ENCODE data around the gene SLC26A11. TPM values are rescaled to one million over a fixed set of nuclear protein-coding genes. Genes with fewer than 3 reads are reported as not detected.

The SLC26A11 gene
- total RNA-seq, 3 donors from 2014 or later (not counting 1 experiment from before 2014, with no cell fraction given), result 33.9 to 37.6 (median 35.8) TPM

DNA sequence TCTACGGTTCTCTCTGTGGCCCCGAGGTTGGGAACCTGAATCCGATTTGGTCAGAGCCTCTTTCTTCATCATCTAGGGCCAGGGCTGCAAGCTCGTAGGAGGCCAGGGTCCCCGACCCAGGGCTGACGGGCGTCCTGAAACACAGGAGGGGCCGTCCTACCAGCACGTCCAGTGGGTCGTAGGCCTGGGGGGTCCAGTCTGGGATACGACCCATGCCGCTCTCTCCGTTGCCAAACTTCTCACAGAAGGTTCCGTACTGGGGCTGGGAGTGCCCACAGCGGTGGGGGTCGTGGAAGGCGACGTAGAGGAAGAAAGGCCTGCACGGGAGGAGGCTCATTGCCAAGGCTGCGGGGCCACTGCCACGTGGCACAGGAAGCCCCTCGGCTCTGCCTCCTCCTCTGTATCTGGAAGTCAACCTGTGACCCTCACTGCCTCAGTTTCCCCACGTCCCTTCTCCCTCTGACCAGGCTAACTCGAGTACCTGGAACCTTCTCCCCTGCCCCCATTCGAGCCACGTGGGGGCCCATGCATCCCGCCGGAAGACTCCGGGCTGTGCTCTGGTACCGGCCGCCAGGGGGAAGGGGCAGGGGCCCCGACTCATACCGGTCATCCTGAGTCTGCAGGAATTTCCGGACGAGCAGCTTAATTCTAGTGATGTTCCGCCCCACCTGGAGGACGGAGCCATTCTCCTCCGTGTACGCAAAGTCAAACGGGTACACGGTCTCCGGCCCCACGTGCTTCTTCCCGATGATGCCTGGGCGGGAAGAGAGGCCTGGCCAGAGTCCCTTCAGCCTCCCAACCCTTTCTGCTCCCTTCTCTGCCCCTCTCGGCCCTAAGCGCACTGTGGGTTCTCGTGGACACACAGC lies 6.0 kb upstream of the SLC26A11 start:
- Histone ChIP-seq H3K4me1 (ENCODE audit: control insufficient read depth, insufficient read depth, low read length) (peaks cover 36% of the 10 kb centered on the region), H3K27ac (ENCODE audit: low read length) (no peak overlapping the region), H3K9me3 (ENCODE audit: control insufficient read depth, insufficient read depth, low read length) (no peaks in the 10 kb centered on the region), H3K27me3 (ENCODE audit: control insufficient read depth, insufficient read depth, low read length) (no peaks in the 10 kb centered on the region), H3K4me3 (ENCODE audit: low read length) (no peak overlapping the region), H3K36me3 (ENCODE audit: control insufficient read depth, insufficient read depth, low read length) (peaks cover 67% of the 10 kb centered on the region)
- Mint-ChIP-seq H3K4me1 (peaks cover 16 to 17% of the 10 kb centered on the region in 2 donors), H3K36me3 (no peaks in the 10 kb centered on the region), H3K27ac (no peak overlapping the region), H3K4me3 (no peak overlapping the region), H3K9me3 (no peaks in the 10 kb centered on the region), H3K27me3 (ENCODE audit: low read depth in 2 of 2) (no peaks in the 10 kb centered on the region)
- ATAC-seq, result no peak
- TF ChIP-seq, protein P1, sequence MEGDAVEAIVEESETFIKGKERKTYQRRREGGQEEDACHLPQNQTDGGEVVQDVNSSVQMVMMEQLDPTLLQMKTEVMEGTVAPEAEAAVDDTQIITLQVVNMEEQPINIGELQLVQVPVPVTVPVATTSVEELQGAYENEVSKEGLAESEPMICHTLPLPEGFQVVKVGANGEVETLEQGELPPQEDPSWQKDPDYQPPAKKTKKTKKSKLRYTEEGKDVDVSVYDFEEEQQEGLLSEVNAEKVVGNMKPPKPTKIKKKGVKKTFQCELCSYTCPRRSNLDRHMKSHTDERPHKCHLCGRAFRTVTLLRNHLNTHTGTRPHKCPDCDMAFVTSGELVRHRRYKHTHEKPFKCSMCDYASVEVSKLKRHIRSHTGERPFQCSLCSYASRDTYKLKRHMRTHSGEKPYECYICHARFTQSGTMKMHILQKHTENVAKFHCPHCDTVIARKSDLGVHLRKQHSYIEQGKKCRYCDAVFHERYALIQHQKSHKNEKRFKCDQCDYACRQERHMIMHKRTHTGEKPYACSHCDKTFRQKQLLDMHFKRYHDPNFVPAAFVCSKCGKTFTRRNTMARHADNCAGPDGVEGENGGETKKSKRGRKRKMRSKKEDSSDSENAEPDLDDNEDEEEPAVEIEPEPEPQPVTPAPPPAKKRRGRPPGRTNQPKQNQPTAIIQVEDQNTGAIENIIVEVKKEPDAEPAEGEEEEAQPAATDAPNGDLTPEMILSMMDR (IDR thresholded peaks at IDR 0.05), result no peak
- 95% methylated on average over 48 of the region's 48 CpGs for WGBS (ENCODE audit: insufficient coverage)
- DNase-seq, result no peak
- intact Hi-C loops (cut with micrococcal nuclease), result no loop called here

DNA sequence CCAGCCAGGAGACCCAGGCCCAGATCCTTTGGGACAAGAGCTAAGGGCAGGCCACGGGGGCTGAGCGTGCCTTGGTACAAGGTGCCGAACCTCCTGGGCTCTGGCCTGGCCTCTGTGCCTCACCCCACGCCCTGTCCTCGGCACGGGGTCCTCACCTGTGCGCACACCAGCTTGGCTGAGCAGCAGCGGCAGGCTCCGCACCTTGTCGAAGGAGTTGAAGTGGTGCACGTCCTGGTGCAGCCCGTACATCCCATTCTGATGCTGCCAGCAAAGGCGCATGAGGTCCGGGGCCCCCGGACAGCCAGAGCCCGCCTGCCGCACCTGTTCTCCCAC lies 5.4 kb upstream of the SLC26A11 start:
- Histone ChIP-seq H3K4me1 (ENCODE audit: control insufficient read depth, insufficient read depth, low read length) (peaks cover 42% of the 10 kb centered on the region), H3K27ac (ENCODE audit: low read length) (no peak overlapping the region), H3K4me3 (ENCODE audit: low read length) (no peak overlapping the region), H3K27me3 (ENCODE audit: control insufficient read depth, insufficient read depth, low read length) (no peaks in the 10 kb centered on the region), H3K9me3 (ENCODE audit: control insufficient read depth, insufficient read depth, low read length) (no peaks in the 10 kb centered on the region), H3K36me3 (ENCODE audit: control insufficient read depth, insufficient read depth, low read length) (peaks cover 61% of the 10 kb centered on the region)
- Mint-ChIP-seq H3K27ac (no peak overlapping the region), H3K36me3 (no peaks in the 10 kb centered on the region), H3K27me3 (ENCODE audit: low read depth in 2 of 2) (no peaks in the 10 kb centered on the region), H3K9me3 (no peaks in the 10 kb centered on the region), H3K4me3 (no peak overlapping the region), H3K4me1 (peaks cover 20 to 23% of the 10 kb centered on the region in 2 donors)
- WGBS (ENCODE audit: insufficient coverage), result 93% methylated on average over 17 of the region's 17 CpGs
- ATAC-seq (no peak), DNase-seq (no peak)
- intact Hi-C loops (cut with micrococcal nuclease), result no loop called here
- TF ChIP-seq, protein P1 (IDR thresholded peaks at IDR 0.05), result no peak

DNA sequence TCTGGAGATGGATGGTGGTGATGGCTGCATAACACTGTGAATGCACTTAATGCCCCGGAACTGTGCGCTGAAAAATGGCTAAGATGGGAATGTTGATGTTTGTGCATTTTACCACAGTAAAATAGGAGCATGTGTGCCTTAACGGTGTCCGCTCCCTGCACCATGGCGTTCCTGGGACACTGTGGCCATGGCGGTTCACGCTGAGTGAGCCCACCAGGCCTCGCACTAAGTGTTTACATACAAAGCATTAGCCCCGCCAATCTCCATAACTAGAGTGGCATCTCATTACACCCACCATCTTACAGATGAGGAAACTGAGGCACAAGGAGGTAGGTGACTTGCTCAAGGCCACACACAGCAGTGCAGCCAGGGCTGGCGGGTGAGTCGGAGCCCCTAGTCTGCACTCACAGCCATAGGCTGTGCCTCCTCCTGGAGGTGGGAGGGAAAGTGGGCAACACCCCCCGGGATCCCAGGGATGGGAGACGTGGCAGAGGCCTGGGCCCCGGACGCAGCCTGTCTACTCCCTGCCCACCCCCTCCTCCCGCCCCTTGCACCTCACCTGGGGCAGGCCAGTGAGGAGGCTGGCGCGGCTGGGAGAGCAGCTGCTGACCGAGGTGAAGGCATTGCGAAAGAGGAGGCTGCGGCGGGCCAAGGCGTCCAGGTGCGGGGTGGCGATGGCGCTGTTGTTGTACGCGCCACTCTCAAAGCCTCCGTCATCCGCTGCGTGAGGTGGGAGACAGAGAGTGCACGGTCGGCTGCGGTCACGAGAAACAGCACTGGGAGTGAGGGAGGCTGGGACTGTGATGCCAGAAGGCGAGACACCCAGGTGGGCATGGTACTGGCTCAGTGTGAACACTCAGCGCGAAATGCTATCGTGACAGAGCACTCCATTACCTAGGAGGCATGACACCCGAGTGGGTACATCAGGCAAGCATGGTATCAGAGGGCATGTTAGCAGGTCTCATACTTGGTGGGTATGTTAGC lies 3.5 kb upstream of the SLC26A11 start:
- H3K4me1 Mint-ChIP-seq, result peaks cover 25 to 33% of the 10 kb centered on the region in 2 donors
- TF ChIP-seq, protein P1 (IDR thresholded peaks at IDR 0.05), result no peak
- no peak overlapping the region for H3K4me3 ChIP-seq (ENCODE audit: low read length)
- DNase-seq, result no peak
- H3K27ac ChIP-seq (ENCODE audit: low read length), result no peak overlapping the region
- peaks cover 42% of the 10 kb centered on the region for H3K36me3 ChIP-seq (ENCODE audit: control insufficient read depth, insufficient read depth, low read length)
- H3K4me1 ChIP-seq (ENCODE audit: control insufficient read depth, insufficient read depth, low read length), result peaks cover 52% of the 10 kb centered on the region
- no peaks in the 10 kb centered on the region for H3K27me3 Mint-ChIP-seq (ENCODE audit: low read depth in 2 of 2)
- no peaks in the 10 kb centered on the region for H3K9me3 ChIP-seq (ENCODE audit: control insufficient read depth, insufficient read depth, low read length)
- ATAC-seq, result no peak
- H3K4me3 Mint-ChIP-seq, result no peak overlapping the region
- no peaks in the 10 kb centered on the region for H3K27me3 ChIP-seq (ENCODE audit: control insufficient read depth, insufficient read depth, low read length)
- no peaks in the 10 kb centered on the region for H3K9me3 Mint-ChIP-seq
- H3K36me3 Mint-ChIP-seq, result no peaks in the 10 kb centered on the region
- H3K27ac Mint-ChIP-seq, result peak overlapping the region in 1 of 2 donors; percentile 95
- 98% methylated on average over 40 of the region's 40 CpGs for WGBS (ENCODE audit: insufficient coverage)
- intact Hi-C loops (cut with micrococcal nuclease), result no loop called here
